AG04449 (cell line): Measurements from ENCODE around the gene SCFD2.

Source experiments
- CTCF ChIA-PET: fragments of 350-600 bp; formaldehyde crosslinking; extraction: SDS; loops from one replicate; lab custom pipeline; 2021; ENCODE audit warnings: antibody characterized with exemption; lab: Yijun Ruan, JAX
- POLR2A ChIA-PET: fragments of 400-600, 350-600 bp; formaldehyde crosslinking; extraction: SDS; loops from one replicate; lab custom pipeline; 2020; ENCODE audit warnings: antibody characterized with exemption, inconsistent platforms; lab: Yijun Ruan, JAX
- DNase-seq: peaks from one replicate; pipeline ENCODE4 v3.0.0-alpha.2; 2010; ENCODE audit warnings: low read depth, low spot score
- H3K4me3 ChIP-seq: 2 replicates; pipeline ENCODE4 v1.5.1; 2011; ENCODE audit warnings: low read depth, mild to moderate bottlenecking, control low read depth, low read length
- CTCF ChIP-seq: IDR thresholded peaks from one replicate; pipeline ENCODE4 v1.5.1; 2011; ENCODE audit warnings: mild to moderate bottlenecking, moderate library complexity, low read length, control low read depth, inconsistent platforms; ENCODE audit not compliant: insufficient read depth; ENCODE audit errors: missing control alignments

Gene SCFD2

GRCh38 chr4:52983563-52984303, 382.1 kb downstream of the SCFD2 start:
- CTCF ChIA-PET, result interaction anchor here (0.6 to 8.7 kb wide), 66 partner anchors 12 to 1334 kb away, joined by 3 to 334 read pairs (median 4); partner anchors contain the start of gene USP46
- TF ChIP-seq CTCF, result peak; percentile 56
- DNase-seq, result no peak
- no peak overlapping the region for H3K4me3 ChIP-seq
- POLR2A ChIA-PET, result no interaction called here

GRCh38 chr4:52982946-52983340, 382.9 kb downstream of the SCFD2 start:
- CTCF ChIA-PET, result interaction anchor here (0.6 to 8.7 kb wide), 74 partner anchors 13 to 1335 kb away, joined by 3 to 334 read pairs (median 4); partner anchors contain the start of genes ERVMER34-1 and USP46
- DNase-seq, result no peak
- H3K4me3 ChIP-seq, result no peak overlapping the region
- POLR2A ChIA-PET, result no interaction called here
- TF ChIP-seq CTCF, result no peak

- no peak overlapping the region for H3K4me3 ChIP-seq
- DNase-seq, result no peak
- peak; percentile 52 for TF ChIP-seq CTCF
- ChIA-PET CTCF (interaction anchor here (0.6 to 8.7 kb wide), 58 partner anchors 9 to 1252 kb away, joined by 3 to 334 read pairs (median 4); partner anchors contain the start of genes ERVMER34-1 and USP46), POLR2A (no interaction called here)
Observed at GRCh38 chr4:52982255-52982945, 383.5 kb downstream of the SCFD2 start.

- DNase-seq, result no peak
- CTCF ChIA-PET, result interaction anchor here (1.3 to 8.7 kb wide), 5 partner anchors 35 to 605 kb away, joined by 3 to 334 read pairs (median 31); no protein-coding TSS in a partner anchor
- TF ChIP-seq CTCF, result no peak
- H3K4me3 ChIP-seq, result no peak overlapping the region
- POLR2A ChIA-PET, result no interaction called here
Observed at GRCh38 chr4:52979821-52980590, 385.9 kb downstream of the SCFD2 start.

- POLR2A ChIA-PET, result no interaction called here
- no peak overlapping the region for H3K4me3 ChIP-seq
- CTCF ChIA-PET, result no interaction called here
- no peak for DNase-seq
- TF ChIP-seq CTCF, result no peak
Observed at GRCh38 chr4:52979020-52979419, 386.8 kb downstream of the SCFD2 start.
